Measurements from ENCODE around the gene ALK. TPM values are rescaled to one million over a fixed set of nuclear protein-coding genes. Genes with fewer than 3 reads are reported as not detected.

Gene ALK
- total RNA-seq, 2 donors from 2014 or later = 0.16 to 0.26 TPM

DNA sequence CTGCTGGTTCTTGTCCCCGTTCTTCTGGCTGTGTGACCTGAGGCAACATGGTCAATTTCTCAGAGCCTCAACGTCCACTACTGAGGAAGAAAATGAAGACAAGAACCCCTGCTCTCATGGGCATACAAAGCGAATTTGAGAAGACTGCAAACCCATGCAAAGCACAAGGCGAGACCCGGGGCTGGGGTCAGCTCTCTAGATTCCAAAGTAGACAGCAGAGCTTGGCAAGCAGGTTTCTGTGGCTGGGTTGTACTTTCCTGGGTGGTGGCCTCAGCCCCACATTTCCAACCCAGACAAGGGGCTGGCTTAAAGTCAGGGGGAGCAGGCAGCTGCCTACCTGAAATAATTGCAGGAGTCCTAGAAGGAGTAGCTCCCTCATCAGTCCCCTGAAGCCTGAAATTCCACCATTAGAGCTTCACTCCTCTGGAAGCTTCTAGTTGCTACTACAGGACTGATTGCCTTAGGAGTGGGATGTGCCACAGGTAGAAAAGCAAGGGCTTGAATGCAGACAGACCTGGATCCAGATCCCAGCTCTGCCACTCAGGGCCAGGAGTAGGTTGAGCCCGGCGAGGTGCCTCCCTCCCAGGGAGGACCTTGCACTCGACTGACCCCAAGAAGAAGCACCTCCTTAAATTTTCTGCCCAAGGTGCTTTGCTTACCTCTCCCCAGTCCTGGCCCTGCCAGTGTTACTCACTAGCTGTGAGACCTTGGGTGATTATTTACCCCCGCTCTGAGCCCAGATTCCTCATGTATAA lies 678.6 kb downstream of the ALK start:
- no peak overlapping the region for H3K27ac ChIP-seq
- no peak for TF ChIP-seq CTCF (IDR thresholded peaks at IDR 0.05)
- H3K36me3 ChIP-seq = no peaks in the 10 kb centered on the region
- no peak for DNase-seq (ENCODE audit: low spot score)
- H3K4me1 ChIP-seq = no peaks in the 10 kb centered on the region
- no peaks in the 10 kb centered on the region for H3K9me3 ChIP-seq
- no peak overlapping the region for H3K4me3 ChIP-seq
- no peaks in the 10 kb centered on the region for H3K27me3 ChIP-seq

DNA sequence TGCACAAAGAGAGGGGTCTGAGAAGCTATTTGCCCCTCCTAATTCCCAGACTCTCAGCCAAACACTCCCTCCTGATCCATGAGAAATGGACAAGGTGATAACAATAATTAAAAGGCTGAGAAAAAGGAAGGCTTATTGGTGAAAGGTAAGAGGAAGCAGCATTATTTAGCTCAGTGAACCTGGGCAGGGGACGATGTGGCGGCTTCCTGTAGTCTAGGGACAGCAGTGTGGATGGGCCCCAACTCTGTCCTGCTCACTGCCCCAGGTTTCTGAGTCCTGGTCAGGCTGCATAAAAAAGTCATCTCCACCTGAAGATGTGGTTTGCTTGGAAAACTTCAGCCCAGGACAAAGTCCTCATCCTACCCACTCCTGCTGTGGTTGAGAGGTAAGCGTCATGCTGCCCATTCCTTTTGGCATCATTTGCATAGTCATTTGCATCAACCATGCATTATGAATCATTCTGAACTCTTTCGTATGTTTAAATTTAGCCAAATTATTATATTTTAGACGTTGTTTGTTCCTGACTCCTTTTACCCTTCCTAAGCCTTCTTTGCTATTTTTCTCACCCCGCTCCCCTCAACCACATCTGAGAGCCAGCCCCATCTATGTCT lies 679.3 kb downstream of the ALK start:
- no peak for DNase-seq (ENCODE audit: low spot score)
- no peak overlapping the region for H3K27ac ChIP-seq
- H3K36me3 ChIP-seq = no peaks in the 10 kb centered on the region
- H3K4me1 ChIP-seq = no peaks in the 10 kb centered on the region
- no peaks in the 10 kb centered on the region for H3K9me3 ChIP-seq
- H3K27me3 ChIP-seq = no peaks in the 10 kb centered on the region
- H3K4me3 ChIP-seq = no peak overlapping the region
- no peak for TF ChIP-seq CTCF (IDR thresholded peaks at IDR 0.05)

- no peak for TF ChIP-seq CTCF (IDR thresholded peaks at IDR 0.05)
- H3K4me3 ChIP-seq = no peak overlapping the region
- H3K27me3 ChIP-seq = no peaks in the 10 kb centered on the region
- no peak for DNase-seq (ENCODE audit: low spot score)
- no peaks in the 10 kb centered on the region for H3K9me3 ChIP-seq
- no peak overlapping the region for H3K27ac ChIP-seq
- H3K4me1 ChIP-seq = no peaks in the 10 kb centered on the region
- H3K36me3 ChIP-seq = no peaks in the 10 kb centered on the region
These were observed 680.0 kb downstream of the ALK start for GRCh38 chr2:29241341-29241740.

GRCh38 chr2:29240601-29241000 lies 680.8 kb downstream of the ALK start:
- H3K4me3 ChIP-seq = no peak overlapping the region

DNA sequence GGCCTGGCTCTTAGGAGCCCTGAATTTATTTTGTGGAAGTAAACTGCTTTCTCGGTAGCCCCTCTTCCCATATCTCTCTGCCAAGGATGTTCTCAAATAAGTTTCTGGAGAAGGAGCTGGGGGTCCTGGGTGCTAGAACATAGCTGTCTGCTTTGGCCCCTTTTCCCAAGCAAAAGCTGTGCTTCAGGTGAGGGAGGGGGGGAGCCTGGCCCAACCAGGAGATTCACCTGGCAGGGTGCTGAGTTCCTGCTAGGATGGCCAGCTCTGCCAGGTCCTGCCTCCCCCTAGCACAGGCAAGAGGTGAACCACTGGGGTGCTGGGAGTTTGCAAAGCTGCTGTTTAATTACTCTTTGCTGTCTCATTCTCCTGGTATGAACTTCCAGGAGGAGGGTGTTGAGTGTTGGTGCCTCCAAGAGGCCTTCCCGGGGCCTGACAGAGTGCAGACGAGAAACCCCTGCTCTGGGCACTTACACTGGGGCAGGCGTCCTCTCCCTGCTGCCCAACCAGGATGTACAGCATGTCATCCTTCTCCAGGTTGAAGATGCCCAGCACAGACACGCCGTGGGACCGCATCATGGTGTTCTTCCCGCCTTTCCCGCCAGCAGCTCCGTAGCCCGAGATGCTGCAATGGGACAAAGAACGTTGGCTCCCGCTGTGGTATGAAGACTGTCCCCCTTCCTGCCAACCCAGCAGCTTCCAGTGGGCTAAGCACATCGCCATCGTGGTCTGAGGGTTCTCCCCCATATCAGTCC lies 682.0 kb downstream of the ALK start:
- Histone ChIP-seq H3K9me3 (no peaks in the 10 kb centered on the region), H3K4me1 (no peaks in the 10 kb centered on the region), H3K27me3 (no peaks in the 10 kb centered on the region), H3K4me3 (no peak overlapping the region), H3K36me3 (no peaks in the 10 kb centered on the region), H3K27ac (no peak overlapping the region)
- TF ChIP-seq CTCF (IDR thresholded peaks at IDR 0.05) = no peak
- DNase-seq (ENCODE audit: low spot score) = no peak

More at GRCh38 chr2:29240601-29241000, 680.8 kb downstream of the ALK start:
- no peak for TF ChIP-seq CTCF (IDR thresholded peaks at IDR 0.05)
- Histone ChIP-seq H3K27ac (no peak overlapping the region), H3K9me3 (no peaks in the 10 kb centered on the region), H3K36me3 (no peaks in the 10 kb centered on the region), H3K27me3 (no peaks in the 10 kb centered on the region), H3K4me1 (no peaks in the 10 kb centered on the region)
- no peak for DNase-seq (ENCODE audit: low spot score)

Measured in right atrium auricular region (tissue), 2 donors.